Measurements from ENCODE around the gene TCAP. TPM values are rescaled to one million over a fixed set of nuclear protein-coding genes. Genes with fewer than 3 reads are reported as not detected.

The TCAP gene
- total RNA-seq, 1 donor from 2014 or later, result not detected

DNA sequence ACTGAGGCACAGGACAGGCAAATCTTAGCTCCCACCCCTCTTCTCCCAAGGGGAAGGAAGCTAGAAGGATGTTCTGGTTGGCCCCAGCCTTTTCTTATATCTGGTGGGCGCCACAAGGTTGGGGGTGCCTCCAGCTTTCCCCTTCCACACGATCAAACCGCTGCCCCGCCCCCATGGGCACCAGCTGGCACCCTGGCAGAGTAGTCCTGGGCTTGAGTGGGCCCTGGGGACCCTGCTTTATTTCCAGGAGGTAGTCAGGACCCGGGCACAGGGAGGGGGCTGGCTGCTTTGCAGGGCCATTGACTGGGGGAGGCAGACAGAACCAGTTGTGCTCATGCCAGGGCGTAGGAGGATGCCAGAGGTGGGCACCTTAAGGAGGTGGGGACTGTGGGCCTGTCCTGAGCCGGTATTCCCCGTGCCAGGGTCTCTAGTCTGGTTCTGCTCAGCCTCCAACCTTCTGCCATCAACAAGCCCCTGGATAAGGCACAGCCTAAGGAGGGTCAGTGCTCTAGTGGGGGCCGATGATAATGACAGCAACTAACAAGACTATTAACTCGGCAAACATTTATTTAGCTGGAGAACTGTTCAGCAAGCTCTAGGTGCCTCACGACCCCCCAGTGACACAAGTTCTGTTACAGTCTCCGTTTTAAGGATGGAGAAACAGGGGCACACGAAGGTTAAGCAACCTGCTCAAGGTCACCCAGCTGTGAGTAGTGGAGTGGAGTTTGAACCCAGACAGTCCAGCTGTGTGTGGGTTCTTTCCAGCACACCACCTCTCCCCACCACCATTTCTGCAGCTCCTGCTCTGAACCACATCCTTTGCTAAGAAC, 46.0 kb upstream of the TCAP start:
- H3K36me3 ChIP-seq (ENCODE audit: control insufficient read depth, insufficient read depth, low read length), result no peaks in the 10 kb centered on the region
- FAIRE-seq (peak; percentile 88), DNase-seq (ENCODE audit: low read depth) (no peak)
- H3K4me3 ChIP-seq (ENCODE audit: low read depth, low read length), result no peak overlapping the region
- H3K27me3 ChIP-seq (ENCODE audit: control insufficient read depth, insufficient read depth, low read length), result peaks cover 16% of the 10 kb centered on the region
- TF ChIP-seq, protein P1, sequence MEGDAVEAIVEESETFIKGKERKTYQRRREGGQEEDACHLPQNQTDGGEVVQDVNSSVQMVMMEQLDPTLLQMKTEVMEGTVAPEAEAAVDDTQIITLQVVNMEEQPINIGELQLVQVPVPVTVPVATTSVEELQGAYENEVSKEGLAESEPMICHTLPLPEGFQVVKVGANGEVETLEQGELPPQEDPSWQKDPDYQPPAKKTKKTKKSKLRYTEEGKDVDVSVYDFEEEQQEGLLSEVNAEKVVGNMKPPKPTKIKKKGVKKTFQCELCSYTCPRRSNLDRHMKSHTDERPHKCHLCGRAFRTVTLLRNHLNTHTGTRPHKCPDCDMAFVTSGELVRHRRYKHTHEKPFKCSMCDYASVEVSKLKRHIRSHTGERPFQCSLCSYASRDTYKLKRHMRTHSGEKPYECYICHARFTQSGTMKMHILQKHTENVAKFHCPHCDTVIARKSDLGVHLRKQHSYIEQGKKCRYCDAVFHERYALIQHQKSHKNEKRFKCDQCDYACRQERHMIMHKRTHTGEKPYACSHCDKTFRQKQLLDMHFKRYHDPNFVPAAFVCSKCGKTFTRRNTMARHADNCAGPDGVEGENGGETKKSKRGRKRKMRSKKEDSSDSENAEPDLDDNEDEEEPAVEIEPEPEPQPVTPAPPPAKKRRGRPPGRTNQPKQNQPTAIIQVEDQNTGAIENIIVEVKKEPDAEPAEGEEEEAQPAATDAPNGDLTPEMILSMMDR (IDR thresholded peaks at IDR 0.05; ENCODE audit: insufficient read depth, low read length, severe bottlenecking), result no peak

DNA sequence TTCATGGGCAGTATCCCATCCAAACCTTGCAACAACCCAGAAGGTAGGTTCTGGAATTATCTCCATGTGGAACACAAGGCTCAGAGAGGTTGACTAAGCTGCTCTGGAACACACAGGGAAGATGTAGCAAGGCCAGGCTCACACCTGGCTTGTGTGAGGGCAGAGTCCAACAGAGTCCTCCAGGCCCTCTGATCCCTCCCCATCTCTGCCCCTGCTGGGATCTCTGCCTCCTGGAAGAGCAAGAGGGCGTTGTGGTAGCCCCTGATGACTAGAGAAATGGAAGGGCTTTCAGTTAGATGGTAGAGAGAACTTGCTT, 45.4 kb upstream of the TCAP start:
- TF ChIP-seq, protein P1 (IDR thresholded peaks at IDR 0.05; ENCODE audit: insufficient read depth, low read length, severe bottlenecking), result no peak
- FAIRE-seq (no peak), DNase-seq (ENCODE audit: low read depth) (no peak)
- Histone ChIP-seq H3K36me3 (ENCODE audit: control insufficient read depth, insufficient read depth, low read length) (no peaks in the 10 kb centered on the region), H3K27me3 (ENCODE audit: control insufficient read depth, insufficient read depth, low read length) (peaks cover 16% of the 10 kb centered on the region), H3K4me3 (ENCODE audit: low read depth, low read length) (no peak overlapping the region)

- H3K4me3 ChIP-seq (ENCODE audit: low read depth, low read length), result no peak overlapping the region
- peak; percentile 59 for DNase-seq (ENCODE audit: low read depth)
- peaks cover 13% of the 10 kb centered on the region for H3K27me3 ChIP-seq (ENCODE audit: control insufficient read depth, insufficient read depth, low read length)
- no peaks in the 10 kb centered on the region for H3K36me3 ChIP-seq (ENCODE audit: control insufficient read depth, insufficient read depth, low read length)
- TF ChIP-seq, protein P1 (IDR thresholded peaks at IDR 0.05; ENCODE audit: insufficient read depth, low read length, severe bottlenecking), result peak; percentile 100
- FAIRE-seq, result no peak
These were observed 43.4 kb upstream of the TCAP start for GRCh38 chr17:39621523-39622379.

GRCh38 chr17:39622380-39623006, 42.7 kb upstream of the TCAP start:
- TF ChIP-seq, protein P1 (IDR thresholded peaks at IDR 0.05; ENCODE audit: insufficient read depth, low read length, severe bottlenecking), result no peak
- FAIRE-seq, result no peak
- H3K4me3 ChIP-seq (ENCODE audit: low read depth, low read length), result no peak overlapping the region

DNA sequence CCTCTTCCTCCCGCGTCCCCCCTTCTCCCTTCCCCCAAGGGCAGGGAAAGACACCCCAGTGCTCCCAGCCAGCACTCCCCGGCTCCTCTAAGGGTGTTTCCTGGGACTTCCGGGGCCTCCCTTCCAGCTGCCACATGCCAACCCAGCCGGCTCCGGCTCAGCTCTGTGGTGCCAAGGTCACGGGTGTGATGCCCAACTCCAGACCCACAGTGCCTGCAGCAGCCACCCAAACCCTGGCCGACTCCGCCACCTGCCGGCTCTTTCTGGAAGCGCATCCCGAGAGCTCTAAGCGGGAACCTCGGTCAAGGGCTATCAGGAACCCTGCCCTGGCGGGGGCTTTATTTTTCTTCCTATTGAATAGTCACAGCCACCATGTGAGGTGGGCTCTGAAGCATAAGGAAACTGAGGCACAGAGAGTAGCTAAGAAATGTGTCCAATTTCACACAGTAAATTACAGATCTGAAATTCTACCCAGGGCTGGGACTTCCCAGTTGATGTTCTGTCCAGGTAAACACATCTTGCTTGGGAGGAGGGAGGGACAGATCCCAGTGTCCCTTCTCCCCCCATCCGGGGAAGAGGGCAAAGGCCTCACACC, 41.7 kb upstream of the TCAP start:
- TF ChIP-seq, protein P1 (IDR thresholded peaks at IDR 0.05; ENCODE audit: insufficient read depth, low read length, severe bottlenecking), result peak; percentile 94
- peak; percentile 44 for DNase-seq (ENCODE audit: low read depth)
- no peak for FAIRE-seq
- Histone ChIP-seq H3K27me3 (ENCODE audit: control insufficient read depth, insufficient read depth, low read length) (peaks cover 13% of the 10 kb centered on the region), H3K4me3 (ENCODE audit: low read depth, low read length) (no peak overlapping the region), H3K36me3 (ENCODE audit: control insufficient read depth, insufficient read depth, low read length) (no peaks in the 10 kb centered on the region)

More at GRCh38 chr17:39622380-39623006, 42.7 kb upstream of the TCAP start:
- Histone ChIP-seq H3K36me3 (ENCODE audit: control insufficient read depth, insufficient read depth, low read length) (no peaks in the 10 kb centered on the region), H3K27me3 (ENCODE audit: control insufficient read depth, insufficient read depth, low read length) (peaks cover 11% of the 10 kb centered on the region)
- no peak for DNase-seq (ENCODE audit: low read depth)

Measured in bronchial epithelial cell (primary cell).